GM10847 (cell line): ENCODE data around the gene ERCC3.

Experiments
- POLR2A ChIP-seq: IDR thresholded peaks from 2 replicates; pipeline ENCODE4 v1.6.1; 2011; ENCODE audit not compliant: insufficient read length; ENCODE audit errors: extremely low read depth

ERCC3 gene

GRCh38 chr2:127254386-127254981, 39.5 kb downstream of the ERCC3 start:
- TF ChIP-seq POLR2A = no peak

DNA sequence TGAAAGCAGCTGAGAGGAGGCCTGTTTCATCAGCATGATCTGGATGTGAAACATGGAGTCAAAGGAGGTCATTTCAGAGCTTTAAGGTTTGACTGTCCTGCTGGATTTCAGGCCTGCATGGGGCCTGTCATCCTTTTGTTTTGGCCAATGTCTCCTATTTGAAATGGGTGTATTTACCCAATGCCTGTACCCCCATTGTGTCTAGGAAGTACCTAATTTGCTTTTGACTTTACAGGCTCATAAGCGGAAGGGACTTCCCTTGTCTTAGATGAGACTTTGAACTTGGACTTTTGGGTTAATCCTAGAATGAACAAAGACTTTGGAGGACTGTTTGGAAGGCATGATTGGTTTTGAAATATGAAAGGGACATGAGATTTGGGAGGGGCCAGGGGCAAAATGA, 54.5 kb downstream of the ERCC3 start:
- no peak for TF ChIP-seq POLR2A

DNA sequence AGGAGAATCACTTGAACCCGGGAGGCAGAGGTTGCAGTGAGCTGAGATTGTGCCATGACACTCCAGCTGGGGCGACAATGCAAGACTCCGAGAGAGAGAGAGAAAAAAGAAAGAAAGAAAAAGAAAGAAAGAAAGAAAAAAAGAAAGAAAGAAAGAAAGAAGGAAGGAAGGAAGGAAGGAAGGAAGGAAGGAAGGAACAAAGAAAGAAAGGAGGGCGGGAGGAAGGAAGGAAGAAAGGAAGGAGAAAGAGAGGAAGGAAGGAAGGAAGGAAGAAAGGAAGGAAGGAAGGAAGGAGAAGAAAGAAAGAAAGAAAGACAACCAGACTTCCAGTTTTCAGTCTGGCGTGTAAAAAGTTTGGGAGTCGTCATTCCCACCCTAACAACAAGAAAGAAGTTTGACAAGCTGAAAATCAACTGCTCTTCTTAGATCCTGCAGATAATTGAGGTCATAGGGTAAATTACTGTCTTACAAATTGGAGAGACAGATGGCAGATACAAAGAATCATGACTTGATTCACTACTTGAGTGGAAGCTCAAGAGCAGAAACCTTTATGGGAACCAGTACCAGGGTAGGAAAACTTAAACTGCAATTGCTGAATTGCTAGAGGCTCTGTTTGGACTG, 58.8 kb downstream of the ERCC3 start:
- no peak for TF ChIP-seq POLR2A

- TF ChIP-seq POLR2A = no peak
Measured at GRCh38 chr2:127233710-127234109, 60.2 kb downstream of the ERCC3 start.

- no peak for TF ChIP-seq POLR2A
Measured at GRCh38 chr2:127231130-127231865, 62.6 kb downstream of the ERCC3 start.

DNA sequence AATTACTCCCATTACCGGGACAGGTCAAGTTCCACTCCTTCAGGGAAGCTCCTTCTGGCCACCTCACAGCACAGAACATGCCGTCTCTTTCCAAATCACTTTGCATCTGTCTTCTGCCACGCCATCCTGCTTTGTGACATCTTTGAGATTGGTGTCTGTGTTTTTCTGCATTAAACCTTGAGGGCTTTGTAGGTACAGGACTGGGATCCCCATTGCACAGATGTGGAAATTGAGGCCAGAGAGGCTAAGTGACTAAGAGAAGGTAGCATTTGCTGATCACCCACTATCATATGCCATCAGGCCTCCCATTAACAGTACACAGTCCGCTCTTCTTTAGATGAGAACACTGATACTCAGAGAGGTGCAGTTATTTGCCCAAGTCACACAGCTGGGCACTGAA, 64.4 kb downstream of the ERCC3 start:
- TF ChIP-seq POLR2A = no peak

- TF ChIP-seq POLR2A = no peak
Measured at GRCh38 chr2:127228102-127228501, 65.8 kb downstream of the ERCC3 start.

- no peak for TF ChIP-seq POLR2A
Measured at GRCh38 chr2:127226520-127227263, 67.3 kb downstream of the ERCC3 start.

DNA sequence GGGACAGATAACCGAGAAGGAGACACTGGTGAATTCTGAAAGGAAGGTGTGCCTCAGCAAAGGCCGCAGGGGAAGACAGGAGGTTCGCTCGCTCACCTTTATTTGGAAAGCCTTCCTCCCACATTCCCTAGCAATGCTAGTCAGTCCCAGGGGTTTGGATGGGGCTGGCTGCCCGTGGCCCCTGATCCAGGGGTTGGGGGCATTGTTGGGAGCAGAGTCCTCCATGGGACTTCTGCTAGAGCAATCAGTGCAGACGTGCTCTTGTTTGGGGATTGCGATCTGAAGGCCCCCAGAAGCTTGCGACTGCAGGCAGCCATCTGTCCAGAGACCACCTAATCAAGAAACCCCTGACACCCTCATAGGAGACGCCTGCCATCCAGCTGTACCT, 67.8 kb downstream of the ERCC3 start:
- no peak for TF ChIP-seq POLR2A

GRCh38 chr2:127225186-127225960, 68.6 kb downstream of the ERCC3 start:
- TF ChIP-seq POLR2A = no peak

- no peak for TF ChIP-seq POLR2A
Measured at GRCh38 chr2:127220768-127221527, 73.0 kb downstream of the ERCC3 start.

DNA sequence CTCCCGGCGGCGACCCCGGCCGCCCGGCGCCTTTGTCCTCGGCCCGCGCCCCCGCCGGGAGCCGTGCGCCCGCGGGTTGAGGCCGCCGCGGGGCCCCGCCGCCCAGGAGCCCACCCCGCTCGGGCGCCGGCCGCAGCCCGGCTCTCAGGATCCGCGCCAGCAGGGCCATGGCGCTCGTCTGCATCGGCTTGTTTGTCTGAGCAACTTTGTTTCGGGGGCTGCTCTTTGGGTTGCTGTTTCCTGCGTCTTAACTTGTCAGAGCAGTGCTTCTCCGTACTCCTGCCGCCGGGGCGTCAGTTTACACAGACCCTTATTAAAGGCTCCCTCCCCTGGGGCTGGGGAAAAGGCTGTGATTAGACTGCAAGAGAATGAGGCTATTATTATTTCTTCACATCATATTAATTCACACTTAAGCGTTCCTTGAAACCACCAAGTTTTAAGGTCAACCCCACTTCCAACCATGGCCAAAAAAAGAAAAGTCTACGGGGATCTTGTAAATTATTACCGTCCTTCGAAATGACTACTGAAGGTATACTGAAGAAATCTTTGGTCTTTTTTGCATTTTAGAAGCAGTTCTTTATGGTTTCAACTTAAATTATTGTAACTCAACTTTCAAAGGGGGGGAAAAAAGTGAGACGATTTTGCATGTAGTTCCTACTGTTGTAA, 73.7 kb downstream of the ERCC3 start, which contains the start of gene CYP27C1:
TSS of gene CYP27C1 (minus strand) at position 198 of the 666 bp plus-strand sequence. CDS start at position 169, 29 bp downstream.
- no peak for TF ChIP-seq POLR2A

- no peak for TF ChIP-seq POLR2A
Measured at GRCh38 chr2:127219171-127220070, 74.5 kb downstream of the ERCC3 start.

GRCh38 chr2:127218812-127219170, 75.2 kb downstream of the ERCC3 start:
- no peak for TF ChIP-seq POLR2A
